ENCODE data around the gene NDUFAF7.

- no peak for TF ChIP-seq POLR2A (IDR thresholded peaks at IDR 0.05; ENCODE audit: low read length)
- TF ChIP-seq GATA1 (IDR thresholded peaks at IDR 0.05; ENCODE audit: low read depth, low read length): no peak
These were observed 40.2 kb upstream of the NDUFAF7 start for GRCh38 chr2:37191253-37191652.

Measured in erythroblast (primary cell).